HEK293 (cell line): ENCODE measurements around the gene ZNF624.

Source experiments
- EGR2 ChIP-seq: fragments of 450-650 bp; formaldehyde crosslinking; IDR thresholded peaks from 2 replicates; pipeline ENCODE4 v1.5.1; 2016; ENCODE audit warnings: low read depth, missing biosample characterization, missing genetic modification characterization
- GLI4 ChIP-seq: fragments of 450-650 bp; formaldehyde crosslinking; IDR thresholded peaks from 2 replicates; pipeline ENCODE4 v1.5.1; 2016; ENCODE audit warnings: missing biosample characterization, missing genetic modification characterization
- GLIS1 ChIP-seq: fragments of 450-650 bp; formaldehyde crosslinking; IDR thresholded peaks from 2 replicates; pipeline ENCODE4 v1.5.1; 2016; ENCODE audit warnings: missing biosample characterization, missing genetic modification characterization
- SCRT2 ChIP-seq: fragments of 450-650 bp; formaldehyde crosslinking; IDR thresholded peaks from 2 replicates; pipeline ENCODE4 v1.5.1; 2016; ENCODE audit warnings: missing biosample characterization, missing genetic modification characterization
- SP3 ChIP-seq: fragments of 450-650 bp; formaldehyde crosslinking; IDR thresholded peaks from 2 replicates; pipeline ENCODE4 v1.5.1; 2016; ENCODE audit warnings: missing biosample characterization, missing genetic modification characterization
- ZBTB17 ChIP-seq: fragments of 450-650 bp; formaldehyde crosslinking; IDR thresholded peaks from 2 replicates; pipeline ENCODE4 v1.5.1; 2016; ENCODE audit warnings: missing biosample characterization, missing genetic modification characterization
- ZFP69B ChIP-seq: fragments of 450-650 bp; formaldehyde crosslinking; IDR thresholded peaks from 2 replicates; pipeline ENCODE4 v1.5.1; 2016; ENCODE audit warnings: missing biosample characterization, missing genetic modification characterization
- ZNF16 ChIP-seq: fragments of 450-650 bp; formaldehyde crosslinking; IDR thresholded peaks from 2 replicates; pipeline ENCODE4 v1.5.1; 2016; ENCODE audit warnings: low read depth, missing biosample characterization, missing genetic modification characterization
- ZNF211 ChIP-seq: fragments of 450-650 bp; formaldehyde crosslinking; IDR thresholded peaks from 2 replicates; pipeline ENCODE4 v1.5.1; 2016; ENCODE audit warnings: low read depth, missing biosample characterization, missing genetic modification characterization
- ZNF24 ChIP-seq: fragments of 450-650 bp; formaldehyde crosslinking; IDR thresholded peaks from 2 replicates; pipeline ENCODE4 v1.5.1; 2016; ENCODE audit warnings: missing biosample characterization, missing genetic modification characterization
- ZNF341 ChIP-seq: fragments of 450-650 bp; formaldehyde crosslinking; IDR thresholded peaks from 2 replicates; pipeline ENCODE4; 2016; ENCODE audit warnings: low read depth, missing biosample characterization, missing genetic modification characterization
- ZNF621 ChIP-seq: fragments of 450-650 bp; formaldehyde crosslinking; IDR thresholded peaks from 2 replicates; pipeline ENCODE4 v1.5.1; 2017; ENCODE audit warnings: missing biosample characterization, missing genetic modification characterization
- ZNF76 ChIP-seq: fragments of 450-650 bp; formaldehyde crosslinking; IDR thresholded peaks from 2 replicates; pipeline ENCODE4; 2016; ENCODE audit warnings: low read depth, missing biosample characterization, missing genetic modification characterization, borderline replicate concordance
- ZSCAN23 ChIP-seq: fragments of 450-650 bp; formaldehyde crosslinking; IDR thresholded peaks from 2 replicates; pipeline ENCODE4 v1.5.1; 2016; ENCODE audit warnings: missing biosample characterization, missing genetic modification characterization
- TF ChIP-seq, protein P1 (sequence below): fragments of 450-650 bp; formaldehyde crosslinking; IDR thresholded peaks from 2 replicates; pipeline ENCODE4 v1.5.1; 2016; ENCODE audit warnings: missing biosample characterization, missing genetic modification characterization
- TF ChIP-seq, protein P2 (sequence below): fragments of 450-650 bp; formaldehyde crosslinking; IDR thresholded peaks from 2 replicates; pipeline ENCODE4 v1.5.1; 2016; ENCODE audit warnings: missing biosample characterization, missing genetic modification characterization
- TF ChIP-seq, protein P3 (sequence below): fragments of 450-650 bp; formaldehyde crosslinking; IDR thresholded peaks from 2 replicates; pipeline ENCODE4 v1.5.1; 2017; ENCODE audit warnings: missing biosample characterization, missing genetic modification characterization
- TF ChIP-seq, protein P4 (sequence below): fragments of 450-650 bp; formaldehyde crosslinking; optimal IDR thresholded peaks from 2 replicates; pipeline ENCODE3; 2016; ENCODE audit warnings: missing biosample characterization, mild to moderate bottlenecking, missing genetic modification characterization
- TF ChIP-seq, protein P5 (sequence below): IDR thresholded peaks from 2 replicates; pipeline ENCODE4 v1.6.1; 2011; ENCODE audit warnings: mild to moderate bottlenecking, low read depth, low read length, borderline replicate concordance
- TF ChIP-seq, protein P6 (sequence below): fragments of 450-650 bp; formaldehyde crosslinking; IDR thresholded peaks from 2 replicates; pipeline ENCODE4 v1.5.1; 2016; ENCODE audit warnings: missing biosample characterization, missing genetic modification characterization, borderline replicate concordance
- TF ChIP-seq, protein P7 (sequence below): fragments of 450-650 bp; formaldehyde crosslinking; IDR thresholded peaks from 2 replicates; pipeline ENCODE4 v1.5.1; 2016; ENCODE audit warnings: missing biosample characterization, missing genetic modification characterization

The ZNF624 gene

DNA sequence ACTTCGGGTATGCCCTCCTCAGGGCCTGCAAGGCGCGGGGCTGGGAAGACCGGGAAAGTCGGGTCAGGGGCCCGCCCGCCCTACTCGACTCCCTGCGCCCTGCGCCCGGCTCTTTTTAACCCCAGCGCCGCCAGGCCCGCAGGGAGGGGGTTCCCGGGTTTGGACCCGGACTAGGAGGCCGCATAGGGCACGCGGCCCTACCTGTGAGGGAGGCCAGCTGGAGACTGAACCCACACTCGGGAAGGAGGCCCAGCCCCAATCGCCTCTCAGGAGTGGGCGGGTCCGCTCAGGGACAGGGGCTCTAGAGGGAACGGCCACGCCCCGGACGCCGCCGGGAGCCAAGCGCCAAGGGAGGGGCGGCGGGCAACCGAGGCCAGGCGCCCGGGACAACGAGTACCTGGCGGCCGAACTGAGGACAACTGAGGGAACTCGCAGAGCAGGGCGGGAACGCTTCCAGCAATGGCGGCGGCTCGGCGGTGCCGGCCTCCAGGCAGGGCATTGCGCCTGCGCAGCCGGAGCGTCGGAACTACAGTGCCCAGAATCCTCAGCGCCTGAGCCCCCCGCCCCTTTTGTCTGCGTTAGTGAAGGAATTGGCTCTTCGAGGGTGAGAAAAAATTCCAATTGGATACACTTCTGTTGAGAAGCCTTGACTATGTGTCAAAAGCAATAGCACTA is at the start of gene ZNF624 (continued):
- TF ChIP-seq, protein P1, sequence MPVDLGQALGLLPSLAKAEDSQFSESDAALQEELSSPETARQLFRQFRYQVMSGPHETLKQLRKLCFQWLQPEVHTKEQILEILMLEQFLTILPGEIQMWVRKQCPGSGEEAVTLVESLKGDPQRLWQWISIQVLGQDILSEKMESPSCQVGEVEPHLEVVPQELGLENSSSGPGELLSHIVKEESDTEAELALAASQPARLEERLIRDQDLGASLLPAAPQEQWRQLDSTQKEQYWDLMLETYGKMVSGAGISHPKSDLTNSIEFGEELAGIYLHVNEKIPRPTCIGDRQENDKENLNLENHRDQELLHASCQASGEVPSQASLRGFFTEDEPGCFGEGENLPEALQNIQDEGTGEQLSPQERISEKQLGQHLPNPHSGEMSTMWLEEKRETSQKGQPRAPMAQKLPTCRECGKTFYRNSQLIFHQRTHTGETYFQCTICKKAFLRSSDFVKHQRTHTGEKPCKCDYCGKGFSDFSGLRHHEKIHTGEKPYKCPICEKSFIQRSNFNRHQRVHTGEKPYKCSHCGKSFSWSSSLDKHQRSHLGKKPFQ (tag by site-specific recombination): no peak
- TF ChIP-seq ZNF76 (tag by site-specific recombination): peak; percentile 96
- peak; percentile 47 for TF ChIP-seq ZNF24 (tag by site-specific recombination)
- TF ChIP-seq, protein P2, sequence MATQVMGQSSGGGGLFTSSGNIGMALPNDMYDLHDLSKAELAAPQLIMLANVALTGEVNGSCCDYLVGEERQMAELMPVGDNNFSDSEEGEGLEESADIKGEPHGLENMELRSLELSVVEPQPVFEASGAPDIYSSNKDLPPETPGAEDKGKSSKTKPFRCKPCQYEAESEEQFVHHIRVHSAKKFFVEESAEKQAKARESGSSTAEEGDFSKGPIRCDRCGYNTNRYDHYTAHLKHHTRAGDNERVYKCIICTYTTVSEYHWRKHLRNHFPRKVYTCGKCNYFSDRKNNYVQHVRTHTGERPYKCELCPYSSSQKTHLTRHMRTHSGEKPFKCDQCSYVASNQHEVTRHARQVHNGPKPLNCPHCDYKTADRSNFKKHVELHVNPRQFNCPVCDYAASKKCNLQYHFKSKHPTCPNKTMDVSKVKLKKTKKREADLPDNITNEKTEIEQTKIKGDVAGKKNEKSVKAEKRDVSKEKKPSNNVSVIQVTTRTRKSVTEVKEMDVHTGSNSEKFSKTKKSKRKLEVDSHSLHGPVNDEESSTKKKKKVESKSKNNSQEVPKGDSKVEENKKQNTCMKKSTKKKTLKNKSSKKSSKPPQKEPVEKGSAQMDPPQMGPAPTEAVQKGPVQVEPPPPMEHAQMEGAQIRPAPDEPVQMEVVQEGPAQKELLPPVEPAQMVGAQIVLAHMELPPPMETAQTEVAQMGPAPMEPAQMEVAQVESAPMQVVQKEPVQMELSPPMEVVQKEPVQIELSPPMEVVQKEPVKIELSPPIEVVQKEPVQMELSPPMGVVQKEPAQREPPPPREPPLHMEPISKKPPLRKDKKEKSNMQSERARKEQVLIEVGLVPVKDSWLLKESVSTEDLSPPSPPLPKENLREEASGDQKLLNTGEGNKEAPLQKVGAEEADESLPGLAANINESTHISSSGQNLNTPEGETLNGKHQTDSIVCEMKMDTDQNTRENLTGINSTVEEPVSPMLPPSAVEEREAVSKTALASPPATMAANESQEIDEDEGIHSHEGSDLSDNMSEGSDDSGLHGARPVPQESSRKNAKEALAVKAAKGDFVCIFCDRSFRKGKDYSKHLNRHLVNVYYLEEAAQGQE (tag by site-specific recombination): no peak
- TF ChIP-seq ZNF341 (tag by site-specific recombination): peak; percentile 42
- peak; percentile 15; the same call in 1 of the 2 replicates for TF ChIP-seq ZFP69B
- TF ChIP-seq ZBTB17 (tag by site-specific recombination): peak; percentile 90
- TF ChIP-seq ZNF621 (tag by site-specific recombination): no peak
- TF ChIP-seq, protein P3, sequence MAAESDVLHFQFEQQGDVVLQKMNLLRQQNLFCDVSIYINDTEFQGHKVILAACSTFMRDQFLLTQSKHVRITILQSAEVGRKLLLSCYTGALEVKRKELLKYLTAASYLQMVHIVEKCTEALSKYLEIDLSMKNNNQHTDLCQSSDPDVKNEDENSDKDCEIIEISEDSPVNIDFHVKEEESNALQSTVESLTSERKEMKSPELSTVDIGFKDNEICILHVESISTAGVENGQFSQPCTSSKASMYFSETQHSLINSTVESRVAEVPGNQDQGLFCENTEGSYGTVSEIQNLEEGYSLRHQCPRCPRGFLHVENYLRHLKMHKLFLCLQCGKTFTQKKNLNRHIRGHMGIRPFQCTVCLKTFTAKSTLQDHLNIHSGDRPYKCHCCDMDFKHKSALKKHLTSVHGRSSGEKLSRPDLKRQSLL: peak; percentile 86
- peak; percentile 93 for TF ChIP-seq SP3 (tag by site-specific recombination)
- TF ChIP-seq ZNF211 (tag by site-specific recombination): no peak
- TF ChIP-seq, protein P4, sequence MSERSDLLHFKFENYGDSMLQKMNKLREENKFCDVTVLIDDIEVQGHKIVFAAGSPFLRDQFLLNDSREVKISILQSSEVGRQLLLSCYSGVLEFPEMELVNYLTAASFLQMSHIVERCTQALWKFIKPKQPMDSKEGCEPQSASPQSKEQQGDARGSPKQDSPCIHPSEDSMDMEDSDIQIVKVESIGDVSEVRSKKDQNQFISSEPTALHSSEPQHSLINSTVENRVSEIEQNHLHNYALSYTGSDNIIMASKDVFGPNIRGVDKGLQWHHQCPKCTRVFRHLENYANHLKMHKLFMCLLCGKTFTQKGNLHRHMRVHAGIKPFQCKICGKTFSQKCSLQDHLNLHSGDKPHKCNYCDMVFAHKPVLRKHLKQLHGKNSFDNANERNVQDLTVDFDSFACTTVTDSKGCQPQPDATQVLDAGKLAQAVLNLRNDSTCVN (tag by site-specific recombination): peak; percentile 54
- TF ChIP-seq GLIS1: peak; percentile 63
- TF ChIP-seq, protein P5, sequence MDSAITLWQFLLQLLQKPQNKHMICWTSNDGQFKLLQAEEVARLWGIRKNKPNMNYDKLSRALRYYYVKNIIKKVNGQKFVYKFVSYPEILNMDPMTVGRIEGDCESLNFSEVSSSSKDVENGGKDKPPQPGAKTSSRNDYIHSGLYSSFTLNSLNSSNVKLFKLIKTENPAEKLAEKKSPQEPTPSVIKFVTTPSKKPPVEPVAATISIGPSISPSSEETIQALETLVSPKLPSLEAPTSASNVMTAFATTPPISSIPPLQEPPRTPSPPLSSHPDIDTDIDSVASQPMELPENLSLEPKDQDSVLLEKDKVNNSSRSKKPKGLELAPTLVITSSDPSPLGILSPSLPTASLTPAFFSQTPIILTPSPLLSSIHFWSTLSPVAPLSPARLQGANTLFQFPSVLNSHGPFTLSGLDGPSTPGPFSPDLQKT: no peak
- no peak for TF ChIP-seq ZSCAN23 (tag by site-specific recombination)
- TF ChIP-seq EGR2 (tag by site-specific recombination): peak; percentile 66
- TF ChIP-seq GLI4 (tag by site-specific recombination): peak; percentile 71; the same call in 1 of the 2 replicates
- TF ChIP-seq, protein P6, sequence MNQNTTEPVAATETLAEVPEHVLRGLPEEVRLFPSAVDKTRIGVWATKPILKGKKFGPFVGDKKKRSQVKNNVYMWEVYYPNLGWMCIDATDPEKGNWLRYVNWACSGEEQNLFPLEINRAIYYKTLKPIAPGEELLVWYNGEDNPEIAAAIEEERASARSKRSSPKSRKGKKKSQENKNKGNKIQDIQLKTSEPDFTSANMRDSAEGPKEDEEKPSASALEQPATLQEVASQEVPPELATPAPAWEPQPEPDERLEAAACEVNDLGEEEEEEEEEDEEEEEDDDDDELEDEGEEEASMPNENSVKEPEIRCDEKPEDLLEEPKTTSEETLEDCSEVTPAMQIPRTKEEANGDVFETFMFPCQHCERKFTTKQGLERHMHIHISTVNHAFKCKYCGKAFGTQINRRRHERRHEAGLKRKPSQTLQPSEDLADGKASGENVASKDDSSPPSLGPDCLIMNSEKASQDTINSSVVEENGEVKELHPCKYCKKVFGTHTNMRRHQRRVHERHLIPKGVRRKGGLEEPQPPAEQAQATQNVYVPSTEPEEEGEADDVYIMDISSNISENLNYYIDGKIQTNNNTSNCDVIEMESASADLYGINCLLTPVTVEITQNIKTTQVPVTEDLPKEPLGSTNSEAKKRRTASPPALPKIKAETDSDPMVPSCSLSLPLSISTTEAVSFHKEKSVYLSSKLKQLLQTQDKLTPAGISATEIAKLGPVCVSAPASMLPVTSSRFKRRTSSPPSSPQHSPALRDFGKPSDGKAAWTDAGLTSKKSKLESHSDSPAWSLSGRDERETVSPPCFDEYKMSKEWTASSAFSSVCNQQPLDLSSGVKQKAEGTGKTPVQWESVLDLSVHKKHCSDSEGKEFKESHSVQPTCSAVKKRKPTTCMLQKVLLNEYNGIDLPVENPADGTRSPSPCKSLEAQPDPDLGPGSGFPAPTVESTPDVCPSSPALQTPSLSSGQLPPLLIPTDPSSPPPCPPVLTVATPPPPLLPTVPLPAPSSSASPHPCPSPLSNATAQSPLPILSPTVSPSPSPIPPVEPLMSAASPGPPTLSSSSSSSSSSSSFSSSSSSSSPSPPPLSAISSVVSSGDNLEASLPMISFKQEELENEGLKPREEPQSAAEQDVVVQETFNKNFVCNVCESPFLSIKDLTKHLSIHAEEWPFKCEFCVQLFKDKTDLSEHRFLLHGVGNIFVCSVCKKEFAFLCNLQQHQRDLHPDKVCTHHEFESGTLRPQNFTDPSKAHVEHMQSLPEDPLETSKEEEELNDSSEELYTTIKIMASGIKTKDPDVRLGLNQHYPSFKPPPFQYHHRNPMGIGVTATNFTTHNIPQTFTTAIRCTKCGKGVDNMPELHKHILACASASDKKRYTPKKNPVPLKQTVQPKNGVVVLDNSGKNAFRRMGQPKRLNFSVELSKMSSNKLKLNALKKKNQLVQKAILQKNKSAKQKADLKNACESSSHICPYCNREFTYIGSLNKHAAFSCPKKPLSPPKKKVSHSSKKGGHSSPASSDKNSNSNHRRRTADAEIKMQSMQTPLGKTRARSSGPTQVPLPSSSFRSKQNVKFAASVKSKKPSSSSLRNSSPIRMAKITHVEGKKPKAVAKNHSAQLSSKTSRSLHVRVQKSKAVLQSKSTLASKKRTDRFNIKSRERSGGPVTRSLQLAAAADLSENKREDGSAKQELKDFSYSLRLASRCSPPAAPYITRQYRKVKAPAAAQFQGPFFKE (tag by site-specific recombination): no peak
- TF ChIP-seq ZNF16 (tag by site-specific recombination): no peak
- no peak for TF ChIP-seq SCRT2 (tag by site-specific recombination)
- TF ChIP-seq, protein P7, sequence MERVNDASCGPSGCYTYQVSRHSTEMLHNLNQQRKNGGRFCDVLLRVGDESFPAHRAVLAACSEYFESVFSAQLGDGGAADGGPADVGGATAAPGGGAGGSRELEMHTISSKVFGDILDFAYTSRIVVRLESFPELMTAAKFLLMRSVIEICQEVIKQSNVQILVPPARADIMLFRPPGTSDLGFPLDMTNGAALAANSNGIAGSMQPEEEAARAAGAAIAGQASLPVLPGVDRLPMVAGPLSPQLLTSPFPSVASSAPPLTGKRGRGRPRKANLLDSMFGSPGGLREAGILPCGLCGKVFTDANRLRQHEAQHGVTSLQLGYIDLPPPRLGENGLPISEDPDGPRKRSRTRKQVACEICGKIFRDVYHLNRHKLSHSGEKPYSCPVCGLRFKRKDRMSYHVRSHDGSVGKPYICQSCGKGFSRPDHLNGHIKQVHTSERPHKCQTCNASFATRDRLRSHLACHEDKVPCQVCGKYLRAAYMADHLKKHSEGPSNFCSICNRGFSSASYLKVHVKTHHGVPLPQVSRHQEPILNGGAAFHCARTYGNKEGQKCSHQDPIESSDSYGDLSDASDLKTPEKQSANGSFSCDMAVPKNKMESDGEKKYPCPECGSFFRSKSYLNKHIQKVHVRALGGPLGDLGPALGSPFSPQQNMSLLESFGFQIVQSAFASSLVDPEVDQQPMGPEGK (tag by site-specific recombination): peak; percentile 89
